Activated naive CD8-positive, alpha-beta T cell treated with anti-CD3 and anti-CD28 coated beads for 36 hours (primary cell): Measurements from ENCODE around the gene NADSYN1. TPM values are rescaled to one million over a fixed set of nuclear protein-coding genes. Genes with fewer than 3 reads are reported as not detected.

ENCODE experiments used
- DNase-seq: peaks from one replicate; pipeline ENCODE4 v3.0.0; 2021
- H3K27ac Mint-ChIP-seq: one replicate; pipeline ENCODE4 v1.8.0; 2022; ENCODE audit warnings: mild to moderate bottlenecking, moderate library complexity, mixed read lengths
- H3K27me3 Mint-ChIP-seq: one replicate; pipeline ENCODE4 v1.8.0; 2022; ENCODE audit warnings: mild to moderate bottlenecking, mixed read lengths
- H3K36me3 Mint-ChIP-seq: one replicate; pipeline ENCODE4 v1.8.0; 2021; ENCODE audit warnings: mild to moderate bottlenecking, mixed read lengths
- H3K4me1 Mint-ChIP-seq: one replicate; pipeline ENCODE4 v1.8.0; 2021; ENCODE audit warnings: mixed read lengths
- H3K4me3 Mint-ChIP-seq: one replicate; pipeline ENCODE4 v1.8.0; 2022; ENCODE audit warnings: mild to moderate bottlenecking, moderate library complexity, mixed read lengths
- H3K9me3 Mint-ChIP-seq: one replicate; pipeline ENCODE4 v1.8.0; 2022; ENCODE audit warnings: mixed read lengths
- total RNA-seq, 2 experiments: library from RNA; stranded (reverse); gene quantifications; one replicate each; pipeline ENCODE4 v1.2.3, GENCODE V29; 2021

Gene NADSYN1
- total RNA-seq, 2 experiments from 2014 or later: 59.9 to 66.8 TPM

GRCh38 chr11:71544525-71545214 is 91.7 kb downstream of the NADSYN1 start:
- Mint-ChIP-seq H3K36me3 (peaks cover 2% of the 10 kb centered on the region), H3K27ac (no peak overlapping the region), H3K9me3 (peaks cover 9% of the 10 kb centered on the region), H3K27me3 (peaks cover 10% of the 10 kb centered on the region), H3K4me1 (peaks cover 17% of the 10 kb centered on the region), H3K4me3 (no peak overlapping the region)
- DNase-seq: no peak

GRCh38 chr11:71545405-71545966 is 92.5 kb downstream of the NADSYN1 start:
- Mint-ChIP-seq H3K36me3 (peaks cover 2% of the 10 kb centered on the region), H3K9me3 (peaks cover 9% of the 10 kb centered on the region), H3K4me3 (no peak overlapping the region), H3K27me3 (peaks cover 16% of the 10 kb centered on the region), H3K4me1 (peaks cover 17% of the 10 kb centered on the region), H3K27ac (no peak overlapping the region)
- no peak for DNase-seq

GRCh38 chr11:71548120-71548519 is 95.1 kb downstream of the NADSYN1 start, which contains the start of gene KRTAP5-9:
Gene KRTAP5-9, plus strand, starts transcription at chr11:71548420. Its CDS starts 238 bp downstream, at chr11:71548658.
- no peaks in the 10 kb centered on the region for H3K36me3 Mint-ChIP-seq
- H3K4me3 Mint-ChIP-seq: no peak within 1 kb of the TSS
- peaks cover 17% of the 10 kb centered on the region for H3K27me3 Mint-ChIP-seq
- H3K27ac Mint-ChIP-seq: no peak within 1 kb of the TSS
- DNase-seq: no peak
- H3K4me1 Mint-ChIP-seq: peaks cover 18% of the 10 kb centered on the region
- H3K9me3 Mint-ChIP-seq: no peaks in the 10 kb centered on the region

- H3K4me1 Mint-ChIP-seq: peaks cover 12% of the 10 kb centered on the region
- no peaks in the 10 kb centered on the region for H3K9me3 Mint-ChIP-seq
- H3K27me3 Mint-ChIP-seq: peaks cover 17% of the 10 kb centered on the region
- no peak overlapping the region for H3K4me3 Mint-ChIP-seq
- no peak overlapping the region for H3K27ac Mint-ChIP-seq
- no peaks in the 10 kb centered on the region for H3K36me3 Mint-ChIP-seq
- no peak for DNase-seq
These were observed 95.7 kb downstream of the NADSYN1 start for GRCh38 chr11:71548716-71549151.

Other genes with a start within 250 kb of the NADSYN1 start
- not detected for gene SHANK2, start 200.6 kb upstream of the NADSYN1 start, total RNA-seq
- gene DHCR7, start 4.8 kb upstream of the NADSYN1 start, total RNA-seq: 10 to 100 TPM; 77.2 to 87.3 TPM
- gene KRTAP5-7, start 74.1 kb downstream of the NADSYN1 start, total RNA-seq: not detected
- not detected for gene KRTAP5-8, start 84.8 kb downstream of the NADSYN1 start, total RNA-seq
- gene KRTAP5-9, start 95.2 kb downstream of the NADSYN1 start, total RNA-seq: not detected
- gene KRTAP5-10, start 112.4 kb downstream of the NADSYN1 start, total RNA-seq: not detected
- not detected for gene KRTAP5-11, start 129.7 kb downstream of the NADSYN1 start, total RNA-seq